ENCODE measurements around the gene RGS19.

Gene RGS19

DNA sequence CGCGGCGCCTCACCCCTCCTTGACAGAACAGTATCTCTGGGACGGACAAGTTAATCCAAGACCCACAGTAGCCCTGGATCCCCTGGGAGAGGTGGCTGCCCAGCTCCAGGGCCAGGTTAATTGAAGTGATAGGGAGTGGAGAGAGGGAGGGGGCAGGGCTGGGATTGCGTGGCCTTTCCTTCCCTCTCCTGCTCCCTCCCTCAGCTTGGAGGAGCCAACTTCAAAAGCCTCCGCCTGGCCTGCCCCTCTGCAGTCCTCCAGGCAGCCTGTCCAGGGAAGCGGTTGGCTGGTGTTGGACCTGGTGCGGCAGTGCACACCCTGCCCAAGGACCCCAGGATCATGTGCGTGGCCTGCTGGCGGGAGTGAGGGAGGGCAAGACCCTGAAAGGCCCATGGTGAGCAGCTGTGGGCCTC, 43.4 kb downstream of the RGS19 start, which contains the start of gene C20orf204:
Gene C20orf204, plus strand, starts transcription at position 250 of the 413 bp plus-strand sequence. Its CDS starts 142 bp downstream, at position 392.
- no peak for DNase-seq (ENCODE audit: low read depth)

DNA sequence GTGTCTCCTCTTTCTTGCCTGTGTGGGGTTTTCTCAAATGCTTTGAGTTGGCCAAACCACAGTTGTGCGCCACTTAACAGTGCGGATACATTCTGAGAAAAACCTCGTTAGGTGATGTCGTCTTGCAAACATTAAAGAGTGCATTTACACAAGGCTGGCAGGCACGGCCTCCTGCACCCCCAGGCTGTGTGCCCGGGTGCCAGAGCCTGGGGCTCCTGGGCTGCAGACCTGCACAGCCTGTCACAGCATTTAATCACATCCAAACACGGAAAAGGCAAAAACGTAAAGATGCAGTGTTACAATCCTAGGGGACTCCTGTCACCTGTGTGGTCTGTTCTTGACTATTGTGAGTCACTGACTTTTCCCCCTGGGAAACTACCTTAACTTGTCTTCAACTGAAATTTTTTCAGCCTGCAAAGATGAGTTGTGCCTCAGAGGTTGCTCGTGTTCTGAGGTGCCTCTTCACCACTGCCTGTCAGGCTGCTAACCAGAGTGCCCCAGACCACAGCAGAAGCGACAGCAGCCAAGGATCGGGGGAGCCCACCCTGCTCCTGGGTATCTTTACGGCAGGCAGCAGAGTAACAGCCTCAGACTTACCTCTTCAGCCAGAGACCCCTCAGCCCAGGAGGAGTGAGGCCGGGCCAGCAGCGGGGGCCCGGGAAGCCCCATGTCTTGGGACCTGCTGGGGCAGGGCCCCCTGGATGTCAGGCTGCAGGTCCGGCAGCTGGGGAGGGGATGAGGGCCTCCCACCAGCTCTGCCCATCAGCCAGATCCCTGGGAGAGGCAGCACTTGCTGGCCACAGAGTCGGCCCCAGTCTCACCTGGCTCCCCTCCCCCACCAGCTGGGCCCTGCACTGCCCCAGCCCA, 44.0 kb downstream of the RGS19 start:
- no peak for DNase-seq (ENCODE audit: low read depth)

DNA sequence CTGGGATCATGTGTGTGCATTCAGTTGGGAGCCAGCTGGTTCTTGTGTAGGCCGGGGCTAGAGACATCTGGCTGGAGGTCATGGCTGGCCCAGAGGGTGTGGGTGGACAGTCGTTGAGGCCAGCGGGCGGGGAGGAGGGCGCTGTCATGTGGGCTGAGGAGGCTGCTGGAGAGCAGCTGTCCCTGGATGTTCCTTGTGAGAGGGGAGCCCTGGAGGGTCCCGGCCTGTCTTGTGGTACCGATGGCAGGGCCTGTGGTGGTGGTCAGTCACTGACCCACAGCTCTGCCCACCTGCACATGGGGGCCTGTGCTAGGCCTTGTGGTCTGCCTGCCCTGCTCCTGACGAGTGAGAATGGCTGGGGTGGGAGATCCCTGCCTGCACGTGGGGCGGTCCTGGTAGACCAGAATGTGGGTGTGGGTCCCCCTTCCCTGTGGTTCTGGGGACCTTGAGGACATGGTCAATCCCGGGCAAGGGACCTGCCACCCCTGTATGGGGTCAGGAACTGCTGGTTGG, 45.3 kb downstream of the RGS19 start:
- DNase-seq (ENCODE audit: low read depth) = no peak

DNA sequence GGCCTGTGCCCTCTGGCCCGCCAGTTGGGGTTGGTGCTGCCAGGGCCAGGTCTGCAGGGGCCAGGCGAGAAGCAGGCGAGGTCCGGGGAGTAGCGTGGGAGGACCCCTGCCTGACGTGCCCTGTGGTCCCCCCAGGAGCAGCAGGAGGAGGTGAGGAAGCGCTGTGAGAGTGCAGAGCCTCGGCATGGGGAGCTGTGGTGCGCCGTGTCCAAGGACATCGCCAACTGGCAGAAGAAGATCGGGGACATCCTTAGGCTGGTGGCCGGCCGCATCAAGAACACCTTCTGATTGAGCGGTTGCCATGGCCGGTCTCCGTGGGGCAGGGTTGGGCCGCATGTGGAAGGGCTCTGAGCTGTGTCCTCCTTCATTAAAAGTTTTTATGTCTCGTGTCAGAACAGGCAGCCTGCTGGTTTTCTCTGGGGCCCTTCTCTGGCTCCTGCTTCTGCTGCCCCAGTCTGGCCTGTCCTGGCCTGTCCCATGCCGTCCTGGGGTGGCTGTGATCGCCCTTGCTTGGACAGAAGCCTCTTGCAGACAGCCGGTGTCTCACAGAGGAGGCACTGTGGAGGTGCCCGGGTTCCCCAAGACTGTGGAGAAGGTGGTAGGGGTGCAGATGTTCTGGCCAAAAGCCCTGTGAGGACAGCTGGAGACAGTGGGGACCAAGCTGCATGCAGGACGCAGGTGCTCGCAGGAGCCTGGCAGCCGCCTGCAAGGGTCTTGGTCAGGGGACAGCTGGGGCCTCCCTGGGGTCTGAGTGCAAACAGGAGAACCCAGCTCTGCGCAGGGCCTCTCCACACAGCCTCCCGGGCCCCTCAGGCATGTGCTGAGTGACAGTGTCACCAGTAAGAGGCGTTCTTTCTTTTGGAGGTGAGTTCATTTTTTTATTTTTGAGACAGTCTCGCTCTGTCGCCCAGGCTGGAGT, 46.4 kb downstream of the RGS19 start:
- no peak for DNase-seq (ENCODE audit: low read depth)

DNA sequence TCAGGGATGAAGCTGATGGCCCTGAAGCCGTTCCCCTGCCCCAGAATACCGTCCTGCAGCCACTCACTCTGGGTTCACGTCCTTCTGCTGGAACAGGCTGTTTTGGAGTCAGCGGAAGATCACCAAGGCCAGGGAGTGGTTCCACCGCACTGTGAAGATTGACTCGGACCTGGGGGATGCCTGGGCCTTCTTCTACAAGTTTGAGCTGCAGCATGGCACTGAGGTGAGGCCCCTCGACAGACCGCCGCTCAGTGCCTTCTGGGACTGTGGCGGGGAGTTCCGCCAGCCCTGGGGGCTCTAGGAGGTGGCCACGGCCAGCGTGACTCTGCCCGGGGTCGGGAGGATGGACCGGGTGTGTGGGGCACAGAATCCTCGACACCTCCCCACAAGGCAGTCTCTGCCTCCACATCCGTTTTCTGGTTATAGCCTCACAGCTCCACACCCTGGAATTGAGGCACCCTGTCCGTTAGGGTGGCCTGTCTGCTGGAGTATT, 47.5 kb downstream of the RGS19 start:
- DNase-seq (ENCODE audit: low read depth) = no peak

DNA sequence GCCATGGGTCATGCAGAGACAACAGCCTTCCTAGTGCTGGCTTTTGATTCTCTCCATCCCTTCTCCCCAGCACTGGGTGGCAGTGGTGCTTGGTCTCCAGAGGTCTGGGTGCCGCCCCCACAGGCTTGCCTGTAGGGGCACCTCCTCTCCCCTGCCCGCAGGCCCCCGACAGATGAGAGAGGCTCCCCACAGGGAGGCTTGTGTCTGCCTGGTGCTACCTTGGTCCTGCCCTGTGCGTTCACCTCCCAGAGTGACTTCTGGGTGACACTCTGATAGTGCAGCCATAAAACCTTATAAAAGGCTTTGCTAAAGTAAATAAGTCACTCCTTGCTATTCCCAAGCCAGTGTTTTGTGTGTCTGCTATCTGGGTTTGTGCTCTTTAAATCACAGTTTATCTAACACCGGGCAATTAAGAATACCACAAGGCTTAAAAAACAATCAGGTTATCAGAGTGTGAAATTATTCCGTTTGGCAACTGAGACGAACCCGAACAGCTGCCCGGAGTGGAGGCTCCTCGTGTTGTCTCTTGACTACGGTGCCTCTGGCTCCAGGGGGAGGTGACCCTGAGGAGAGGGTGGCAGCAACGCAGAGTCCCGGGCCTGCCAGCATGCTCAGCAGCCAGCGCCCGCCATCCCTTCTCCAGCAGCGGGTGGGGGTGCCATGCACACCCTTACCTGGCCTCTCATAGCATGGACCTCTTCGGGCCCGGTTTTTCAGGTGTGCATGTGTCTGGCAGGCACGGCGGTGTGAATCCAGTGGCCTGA, 48.8 kb downstream of the RGS19 start:
- no peak for DNase-seq (ENCODE audit: low read depth)

DNA sequence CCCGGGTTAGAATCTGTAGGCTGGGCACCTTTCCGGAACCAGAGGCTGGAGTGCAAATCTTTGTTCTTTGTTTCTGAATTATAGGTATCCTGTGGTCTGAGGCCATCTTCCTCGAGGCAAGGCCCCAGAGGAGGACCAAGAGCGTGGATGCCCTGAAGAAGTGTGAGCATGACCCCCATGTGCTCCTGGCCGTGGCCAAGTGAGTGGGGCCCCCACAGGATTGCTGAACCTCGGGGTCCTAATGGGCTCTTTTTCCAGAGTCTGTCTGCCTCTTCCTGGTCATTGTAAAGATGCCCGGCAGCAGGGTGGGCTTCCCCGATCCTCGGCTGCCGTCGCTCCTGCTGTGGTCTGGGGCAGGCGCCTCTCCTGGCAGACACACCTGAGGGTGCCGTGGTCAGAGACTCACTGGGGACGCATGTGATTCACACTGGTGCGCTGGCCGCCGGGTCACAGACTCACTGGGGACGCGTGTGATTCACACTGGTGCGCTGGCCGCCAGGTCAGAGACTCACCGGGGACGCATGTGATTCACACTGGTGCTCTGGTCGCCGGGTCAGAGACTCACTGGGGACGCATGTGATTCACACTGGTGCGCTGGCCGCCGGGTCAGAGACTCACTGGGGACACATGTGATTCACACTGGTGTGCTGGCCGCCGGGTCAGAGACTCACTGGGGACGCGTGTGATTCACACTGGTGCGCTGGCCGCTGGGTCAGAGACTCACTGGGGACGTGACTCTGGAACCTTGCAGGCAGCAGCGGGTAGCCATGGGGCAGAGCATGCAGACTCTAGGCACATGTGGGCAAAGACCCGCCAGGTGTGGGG, 49.8 kb downstream of the RGS19 start:
- no peak for DNase-seq (ENCODE audit: low read depth)

DNA sequence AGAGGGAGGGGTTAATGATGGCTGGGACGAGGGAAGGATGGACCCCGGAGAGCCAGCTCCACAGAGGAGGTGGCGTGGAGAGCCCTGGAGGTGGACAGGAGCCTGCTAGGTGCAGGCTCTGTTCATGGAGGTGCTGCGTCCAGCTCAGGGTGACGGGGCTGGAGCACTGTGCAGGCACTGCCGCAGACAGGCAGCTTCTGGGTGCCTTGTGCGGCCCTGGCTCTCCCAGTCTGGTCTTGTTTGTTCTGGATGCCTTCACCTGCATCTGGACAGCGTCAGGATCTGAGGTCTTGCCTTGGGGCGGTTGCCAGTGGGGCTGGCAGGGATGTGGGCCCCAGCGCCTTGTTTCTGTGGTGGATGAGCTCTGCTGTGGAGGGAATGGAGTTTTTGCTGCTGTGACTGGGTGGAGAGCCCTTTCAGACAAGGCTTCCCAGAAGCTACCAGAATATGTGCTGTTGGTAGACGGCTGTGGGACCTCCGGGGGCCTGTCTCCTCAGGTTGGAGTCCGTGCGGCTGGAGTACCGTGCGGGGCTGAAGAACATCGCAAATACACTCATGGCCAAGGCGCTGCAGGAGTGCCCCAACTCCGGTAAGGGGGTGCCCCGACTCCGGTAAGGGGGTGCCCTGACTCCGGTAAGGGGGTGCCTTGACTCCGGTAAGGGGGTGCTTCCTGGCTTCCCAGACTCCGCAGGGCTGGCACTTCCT, 51.2 kb downstream of the RGS19 start:
- DNase-seq (ENCODE audit: low read depth) = no peak

DNA sequence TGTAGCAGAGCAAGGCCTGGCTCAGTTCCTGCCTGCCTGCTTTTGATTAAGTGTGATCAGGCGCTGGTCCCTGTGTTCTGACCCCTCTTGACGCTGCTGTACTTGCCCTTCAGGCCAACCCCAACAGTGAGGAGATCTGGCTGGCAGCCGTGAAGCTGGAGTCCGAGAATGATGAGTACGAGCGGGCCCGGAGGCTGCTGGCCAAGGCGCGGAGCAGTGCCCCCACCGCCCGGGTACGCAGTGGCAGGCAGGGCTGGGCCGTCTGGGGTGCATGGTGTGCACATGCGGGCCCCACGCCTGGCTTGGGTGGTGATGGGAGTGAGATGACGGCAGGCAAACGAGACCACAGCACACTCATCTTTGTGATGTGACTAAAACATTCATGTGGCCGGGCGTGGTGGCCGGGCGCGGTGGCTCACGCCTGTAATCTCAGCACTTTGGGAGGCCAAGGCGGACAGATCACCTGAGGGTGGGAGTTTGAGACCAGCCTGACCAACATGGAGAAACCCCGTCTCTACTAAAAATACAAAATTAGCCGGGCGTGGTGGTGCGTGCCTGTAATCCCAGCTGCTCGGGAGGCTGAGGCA, 53.4 kb downstream of the RGS19 start:
- no peak for DNase-seq (ENCODE audit: low read depth)

DNA sequence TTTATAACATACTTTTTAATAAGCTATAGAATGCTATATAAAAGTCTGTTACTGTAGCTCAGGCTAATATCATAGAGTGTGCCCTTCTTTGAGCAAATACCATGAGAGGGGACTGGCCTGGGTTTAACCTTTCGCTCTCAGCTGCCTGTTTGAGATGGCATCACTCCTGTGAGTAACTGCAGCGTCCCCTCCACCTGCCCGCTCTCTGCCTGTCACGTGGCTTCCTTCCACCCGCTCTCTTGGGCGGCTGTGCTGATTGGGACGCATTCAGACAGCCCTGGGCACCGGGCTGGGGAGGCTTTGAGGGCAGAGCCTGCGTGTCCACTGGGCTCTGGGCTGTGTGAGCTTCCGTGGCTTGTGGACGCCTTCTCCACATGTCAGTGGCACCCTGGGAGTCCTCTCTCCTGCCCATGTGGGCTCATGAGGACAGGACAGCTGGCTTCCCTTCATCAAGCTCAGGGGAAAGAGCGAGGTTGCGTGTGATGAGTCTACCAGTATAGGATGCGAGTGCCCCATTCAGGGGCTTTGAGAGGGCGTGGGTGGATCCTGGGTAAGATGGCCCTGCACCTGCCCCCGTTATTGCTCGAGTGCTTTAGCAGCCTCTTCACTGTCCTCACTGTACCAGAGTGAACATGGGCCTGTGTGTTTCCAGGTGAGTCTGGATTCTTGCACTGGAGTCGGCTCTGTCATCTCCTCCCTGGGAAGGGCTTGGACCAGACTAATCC, 54.1 kb downstream of the RGS19 start:
- no peak for DNase-seq (ENCODE audit: low read depth)

DNA sequence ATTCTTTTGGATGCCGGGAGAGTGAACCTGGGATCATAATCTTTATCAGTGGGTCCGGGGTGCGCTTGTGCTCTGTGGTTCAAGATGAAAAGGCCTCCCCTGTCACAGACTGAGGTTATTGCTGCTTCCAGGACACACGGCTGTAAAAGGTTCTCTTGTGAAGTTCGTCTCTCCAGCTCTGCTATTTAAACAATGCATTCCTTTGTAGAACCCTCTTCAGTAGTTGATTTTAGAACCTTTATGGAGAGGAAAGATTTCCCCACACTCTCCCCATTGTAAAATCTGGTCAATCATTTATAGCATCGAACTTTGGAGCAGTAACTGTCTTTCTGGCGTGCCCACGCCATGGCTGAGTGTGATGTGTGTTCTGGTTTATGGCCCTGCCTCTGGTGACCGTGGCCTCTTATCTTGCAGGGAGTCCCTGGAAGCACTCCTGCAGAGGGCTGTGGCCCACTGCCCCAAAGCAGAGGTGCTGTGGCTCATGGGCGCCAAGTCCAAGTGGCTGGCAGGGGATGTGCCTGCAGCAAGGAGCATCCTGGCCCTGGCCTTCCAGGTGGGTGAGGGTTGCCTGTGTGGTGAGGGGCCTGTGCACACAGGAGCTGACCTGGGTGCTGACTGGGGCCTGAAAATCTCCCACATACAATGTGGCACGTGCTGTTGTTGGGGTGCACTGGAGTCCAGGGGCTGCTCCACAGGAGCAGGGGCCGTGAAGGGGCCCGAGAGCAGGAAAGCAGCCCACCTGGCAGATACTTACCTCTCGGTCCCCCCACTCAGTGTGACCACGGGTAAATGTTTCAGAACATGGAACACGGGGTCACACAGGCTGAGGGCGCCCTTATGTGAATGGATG, 55.0 kb downstream of the RGS19 start:
- no peak for DNase-seq (ENCODE audit: low read depth)

DNA sequence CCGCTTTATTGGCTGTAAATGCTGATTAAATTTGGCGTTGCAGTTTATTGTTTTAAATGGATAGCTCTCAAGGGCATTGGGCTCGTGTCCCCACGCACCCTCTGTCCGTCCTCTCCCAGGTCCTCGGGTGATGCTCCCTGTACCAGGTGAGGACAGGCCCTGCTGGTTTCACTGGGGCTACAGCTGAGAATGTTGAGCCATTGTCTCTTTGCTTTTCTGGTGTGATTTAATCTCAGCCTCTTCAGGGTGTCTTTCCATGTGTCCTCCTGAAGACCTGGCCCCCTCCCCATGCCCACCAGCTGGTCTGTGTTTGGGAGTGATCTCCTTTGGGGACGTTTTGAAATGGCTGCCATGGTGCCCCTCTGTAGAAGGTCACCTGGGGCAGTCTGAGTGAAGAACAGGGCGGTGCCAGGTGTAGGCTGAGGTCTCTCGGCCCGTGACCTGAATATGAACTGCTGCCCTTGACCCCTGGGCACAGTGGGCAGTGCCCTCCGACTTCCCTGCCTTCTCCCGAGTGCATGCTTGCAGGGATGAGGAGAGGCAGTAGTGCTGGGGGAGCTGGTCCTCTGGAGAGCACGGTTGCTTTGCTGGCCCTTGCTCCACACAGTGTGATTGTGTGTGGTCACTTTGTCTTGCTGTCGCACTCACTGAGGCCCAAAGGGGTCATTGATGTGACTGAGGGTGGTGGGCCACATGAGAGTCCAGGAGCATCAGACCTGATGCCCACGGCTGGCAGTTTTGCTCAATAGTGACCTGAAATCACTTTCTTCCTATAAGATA, 55.8 kb downstream of the RGS19 start:
- DNase-seq (ENCODE audit: low read depth) = no peak
